HG03060 (cell line): Measurements from ENCODE around the gene YPEL2.

Source experiments
- ATAC-seq: cut with Tn5 transposase; IDR thresholded peaks from one replicate; pipeline ENCODE4 v1.9.1; 2021; ENCODE audit warnings: low read depth, moderate number of reproducible peaks; ENCODE audit not compliant: unreplicated experiment

Gene YPEL2

DNA sequence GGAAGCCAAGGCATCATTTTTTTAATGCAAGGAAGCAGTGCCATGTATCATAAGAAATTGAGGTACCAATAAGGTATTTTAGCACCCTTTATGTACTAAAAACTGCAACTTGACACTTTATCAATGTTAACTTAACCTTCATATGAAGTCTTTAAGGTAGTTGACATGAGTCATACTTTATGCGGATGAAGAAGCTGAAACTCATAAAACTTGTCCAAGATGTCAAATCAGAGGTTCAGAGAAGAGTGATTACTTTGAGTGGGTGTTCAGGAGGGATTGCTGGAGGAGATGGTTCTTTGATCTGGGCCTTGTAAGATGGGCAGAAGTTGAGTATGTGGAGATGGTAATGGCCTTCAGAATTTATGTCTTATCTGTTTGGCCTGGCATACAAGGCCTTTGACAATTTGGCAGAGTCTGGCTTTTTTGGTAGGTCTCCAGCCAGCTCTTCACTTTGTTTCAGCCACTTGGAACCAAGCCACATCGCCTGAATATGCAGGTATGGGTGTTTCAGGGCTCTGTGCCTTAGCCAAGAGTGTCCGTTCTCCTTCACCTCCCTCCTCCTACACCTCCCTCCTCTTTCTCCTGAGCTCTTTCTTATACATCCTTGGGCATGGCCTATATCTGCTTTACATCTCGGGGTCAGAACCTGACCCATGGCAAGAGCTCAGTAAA is 23.7 kb downstream of the YPEL2 start:
- no peak for ATAC-seq

- no peak for ATAC-seq
These were observed 24.4 kb downstream of the YPEL2 start for GRCh38 chr17:59355702-59356325.

DNA sequence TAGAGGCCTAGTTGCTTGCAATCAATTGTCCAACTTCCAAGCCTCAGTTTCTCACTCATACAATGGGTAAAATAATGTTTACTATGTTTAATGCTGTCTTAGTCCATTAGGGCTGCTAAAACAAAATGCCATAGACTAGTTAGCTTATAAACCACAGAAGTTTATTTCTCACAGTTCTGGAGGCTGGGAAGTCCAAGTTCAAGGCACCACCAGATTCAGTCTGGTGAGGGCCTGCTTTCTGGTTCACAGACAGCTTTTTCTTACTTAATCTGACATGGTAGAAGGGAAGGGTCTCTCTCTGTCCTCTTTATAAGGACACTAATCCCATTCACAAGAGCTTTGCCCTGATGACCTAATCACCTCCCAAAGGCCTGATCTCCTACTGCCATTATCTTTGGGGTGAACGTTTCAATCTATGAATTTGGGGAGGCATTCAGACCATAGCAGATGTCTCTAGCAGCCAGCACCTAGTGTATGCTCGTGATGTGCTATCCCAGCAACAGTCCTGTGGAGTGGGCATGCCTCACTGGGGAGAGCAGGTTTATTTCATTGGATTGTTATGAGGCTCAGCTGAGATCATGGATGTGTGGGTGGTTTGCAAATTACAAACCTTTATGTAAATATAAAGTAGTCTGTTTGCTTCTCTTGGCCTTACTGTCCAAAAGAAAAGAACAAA is 25.2 kb downstream of the YPEL2 start:
- ATAC-seq = no peak

DNA sequence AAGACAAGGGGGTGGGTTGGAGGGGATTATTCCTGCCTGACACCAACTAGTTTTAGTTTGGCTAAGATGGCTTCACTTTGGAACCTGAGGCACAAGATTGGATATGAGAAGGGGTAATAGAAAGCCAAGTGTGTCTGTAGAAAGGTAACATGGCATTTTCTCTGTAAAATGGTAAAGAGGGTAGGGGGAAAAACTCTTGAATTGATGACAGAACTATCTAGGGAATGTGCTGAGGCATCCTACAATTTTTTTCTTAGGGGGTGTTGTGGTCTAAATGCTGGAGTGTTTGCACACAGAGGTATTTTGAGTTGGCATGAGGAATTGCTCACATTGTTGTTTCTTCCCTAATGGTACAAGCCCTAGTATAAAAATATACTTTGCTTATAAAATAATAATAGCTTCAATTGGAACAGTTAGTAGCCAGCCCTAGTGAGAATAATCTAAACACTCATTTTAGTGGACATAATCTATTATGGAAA is 25.8 kb downstream of the YPEL2 start:
- ATAC-seq = no peak

DNA sequence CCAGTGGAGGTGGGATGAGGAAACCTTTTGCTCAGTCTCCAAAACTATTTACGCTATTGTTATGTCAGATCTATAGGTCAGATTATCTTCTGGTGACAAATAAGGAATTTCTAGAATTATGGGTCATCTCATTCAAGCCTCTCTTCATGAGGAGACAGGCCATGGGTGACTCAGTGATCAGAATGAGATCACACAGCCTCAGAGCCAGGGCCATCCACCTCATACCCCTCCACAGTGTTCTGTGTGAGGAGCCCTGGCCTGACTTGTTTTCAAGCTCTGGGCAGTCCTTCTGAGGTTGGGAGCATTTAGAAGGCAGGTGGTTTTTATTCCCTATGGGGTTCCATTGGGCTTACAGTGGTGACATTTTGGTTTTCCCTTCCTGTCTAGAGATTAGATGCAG is 26.5 kb downstream of the YPEL2 start:
- no peak for ATAC-seq

GRCh38 chr17:59361386-59361785 is 29.9 kb downstream of the YPEL2 start:
- no peak for ATAC-seq

DNA sequence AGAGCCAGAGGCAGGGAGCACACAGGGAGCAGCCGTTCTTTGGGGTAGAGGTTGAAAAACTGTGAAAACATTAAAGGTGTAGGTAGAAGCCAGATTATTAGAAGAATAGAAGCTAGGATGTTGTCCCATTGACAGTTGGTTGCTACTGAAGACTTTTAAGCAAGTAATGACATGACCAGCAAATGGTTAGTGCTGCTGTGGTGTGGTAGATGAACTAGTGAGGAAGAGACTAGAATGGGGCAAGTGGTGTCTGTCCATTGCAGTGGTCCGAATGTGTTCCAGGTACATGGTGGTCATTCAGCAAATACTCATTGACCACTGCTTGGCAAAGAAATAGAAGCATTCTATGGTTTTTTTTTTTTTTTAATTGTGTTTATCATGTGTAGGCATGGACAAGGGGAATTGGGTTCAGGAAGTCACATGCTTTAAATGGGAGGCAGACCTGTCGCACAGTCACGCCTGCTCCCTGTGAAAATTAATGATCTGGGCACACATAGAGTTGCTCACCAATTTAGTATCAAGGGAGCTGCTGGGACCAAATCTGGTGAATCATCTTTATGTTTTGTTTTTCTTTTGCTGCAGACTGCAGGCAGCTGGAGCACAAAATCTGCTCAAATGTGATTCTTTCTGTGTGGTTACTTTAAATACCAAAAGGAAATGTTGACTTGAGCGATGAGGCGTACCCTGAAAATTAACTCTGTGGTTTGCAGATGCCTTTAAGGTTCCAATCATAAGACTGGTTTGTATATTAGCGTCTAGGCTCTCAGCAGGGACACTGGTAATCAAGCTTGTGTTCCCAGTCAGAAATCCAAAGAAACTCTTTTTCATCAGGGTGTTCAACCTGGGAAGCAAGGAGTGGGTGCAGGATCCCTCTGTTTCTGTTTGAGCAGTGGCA is 30.7 kb downstream of the YPEL2 start:
- ATAC-seq = peak; percentile 68

DNA sequence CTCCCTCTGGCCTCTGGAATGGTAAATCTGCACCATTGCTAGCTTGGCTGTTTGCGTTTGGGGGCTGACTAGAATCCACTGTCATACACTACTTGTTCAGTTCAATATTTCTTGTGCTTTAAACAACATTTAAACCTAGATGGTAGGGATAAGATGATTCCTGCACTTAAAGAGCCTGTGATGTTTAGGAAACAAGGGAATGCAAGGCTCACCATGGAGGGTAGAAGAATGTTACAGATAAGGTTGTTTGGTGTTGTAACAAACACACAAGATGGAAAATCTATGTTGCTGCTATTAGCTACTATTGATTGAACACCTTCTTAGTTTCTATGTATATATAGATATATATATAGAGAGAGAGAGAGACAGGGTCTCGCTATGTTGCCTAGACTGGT is 31.4 kb downstream of the YPEL2 start:
- ATAC-seq = no peak

DNA sequence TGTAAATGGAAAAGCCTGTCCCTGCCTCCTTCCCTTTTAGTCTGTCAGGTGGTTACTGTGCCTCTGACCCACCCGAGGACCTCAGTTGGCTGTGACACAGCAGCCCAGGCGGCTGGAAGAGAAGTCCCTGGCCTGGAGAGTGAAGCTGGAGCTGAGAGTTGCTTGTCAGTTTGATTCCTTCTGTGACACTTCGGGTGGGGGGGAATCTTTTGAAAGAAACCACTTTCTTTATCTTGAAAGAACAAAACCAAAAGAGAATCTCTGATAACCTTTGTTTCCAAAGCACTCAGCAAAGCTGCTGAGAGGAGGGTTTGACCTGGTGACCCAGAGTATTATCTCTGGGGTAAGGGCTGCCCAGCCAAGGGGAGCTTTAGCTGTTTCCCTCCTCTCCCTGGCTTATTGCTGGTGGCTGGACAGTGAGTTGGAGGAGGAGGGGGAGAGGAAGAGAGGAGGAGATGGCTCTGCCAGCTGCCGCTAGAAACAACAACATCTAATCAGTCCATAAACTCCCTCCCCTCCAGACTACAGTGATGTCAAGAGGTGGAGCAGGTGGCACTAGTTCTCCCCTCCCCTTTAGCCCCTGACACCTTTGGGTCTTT is 34.0 kb downstream of the YPEL2 start:
- ATAC-seq = no peak

GRCh38 chr17:59366040-59366757 is 34.7 kb downstream of the YPEL2 start:
- no peak for ATAC-seq

GRCh38 chr17:59366773-59367656 is 35.6 kb downstream of the YPEL2 start:
- ATAC-seq = no peak

- no peak for ATAC-seq
These were observed 36.2 kb downstream of the YPEL2 start for GRCh38 chr17:59367657-59368045.

DNA sequence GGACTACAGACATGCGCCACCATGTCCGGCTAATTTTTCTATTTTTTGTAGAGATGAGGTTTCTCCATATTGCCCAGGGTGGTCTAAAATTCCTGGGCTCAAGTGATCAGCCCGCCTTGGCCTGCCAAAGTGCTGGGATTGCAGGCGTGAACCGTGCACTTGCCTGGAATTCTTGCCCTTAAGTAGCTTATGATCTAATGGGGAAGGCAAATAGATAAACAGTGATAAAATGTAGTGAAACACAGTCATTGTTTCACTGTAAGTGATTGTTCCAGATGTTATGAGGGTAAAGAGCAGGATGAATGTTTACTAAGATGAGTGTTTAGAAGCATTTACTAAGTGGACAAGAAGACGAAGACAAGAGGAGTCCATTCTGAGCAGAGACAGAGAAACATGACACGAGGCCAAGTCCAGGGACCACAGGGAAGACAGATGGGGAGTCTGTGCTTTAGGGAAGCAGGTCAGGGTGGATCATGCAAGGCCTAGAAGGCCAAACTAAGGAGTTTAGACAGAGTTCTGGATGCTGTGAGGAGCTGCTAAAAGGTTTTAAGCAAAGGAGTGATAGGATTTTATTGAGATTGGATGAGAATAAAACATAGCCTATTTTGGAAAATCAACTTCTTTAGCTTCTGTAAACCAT is 36.9 kb downstream of the YPEL2 start:
- ATAC-seq = no peak

GRCh38 chr17:59369031-59369975 is 37.8 kb downstream of the YPEL2 start:
- no peak for ATAC-seq

GRCh38 chr17:59370593-59371299 is 39.3 kb downstream of the YPEL2 start:
- ATAC-seq = no peak

DNA sequence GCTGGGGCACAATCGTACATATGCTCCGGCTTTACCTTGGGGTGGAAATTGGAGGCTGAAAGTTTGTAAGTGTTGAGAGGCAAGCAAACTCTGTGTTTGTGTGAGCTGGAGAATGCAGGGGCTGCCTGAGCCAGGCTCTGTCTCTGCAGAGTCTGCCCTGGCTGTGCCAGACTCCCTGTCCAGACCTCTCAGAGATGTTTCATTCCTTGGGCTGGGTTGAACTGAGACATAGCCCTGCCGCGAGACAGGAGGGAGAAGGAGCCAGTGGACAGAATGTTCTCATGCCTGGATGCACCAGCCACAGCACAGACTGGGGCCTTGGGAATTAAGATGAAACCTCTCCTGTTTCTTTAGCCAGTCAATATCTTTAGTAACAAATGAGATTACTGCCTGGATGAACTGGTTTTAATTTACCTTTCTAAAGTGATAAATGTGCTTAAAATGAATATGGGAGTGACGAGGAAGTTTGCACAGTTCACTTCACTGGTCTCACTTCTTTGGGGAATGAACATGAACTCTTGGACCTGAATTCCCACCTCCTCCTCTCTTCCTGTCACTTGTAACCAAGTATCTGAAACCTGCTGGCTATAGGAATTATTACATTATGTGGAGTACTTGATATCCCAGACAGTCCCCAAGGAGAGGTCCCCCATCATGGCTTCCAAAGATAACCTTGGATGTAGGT is 40.1 kb downstream of the YPEL2 start:
- ATAC-seq = no peak
